Limb (tissue), 2 donors: Measurements from ENCODE around the gene SLC35F5.
A peak's percentile ranks its signal among the peaks of the same experiment; 100 is the strongest.
"Not testable (repeated sequence)": the region's sequence is repeated elsewhere in the genome, so short reads cannot be mapped to it uniquely, and the experiment has no call there.

Experiments used
- DNase-seq, 2 donors: peaks; one replicate each; pipeline ENCODE4 v3.0.0-alpha.2; 2016; ENCODE audit errors: extremely low spot score in 2 of 2

The SLC35F5 gene, protein sequence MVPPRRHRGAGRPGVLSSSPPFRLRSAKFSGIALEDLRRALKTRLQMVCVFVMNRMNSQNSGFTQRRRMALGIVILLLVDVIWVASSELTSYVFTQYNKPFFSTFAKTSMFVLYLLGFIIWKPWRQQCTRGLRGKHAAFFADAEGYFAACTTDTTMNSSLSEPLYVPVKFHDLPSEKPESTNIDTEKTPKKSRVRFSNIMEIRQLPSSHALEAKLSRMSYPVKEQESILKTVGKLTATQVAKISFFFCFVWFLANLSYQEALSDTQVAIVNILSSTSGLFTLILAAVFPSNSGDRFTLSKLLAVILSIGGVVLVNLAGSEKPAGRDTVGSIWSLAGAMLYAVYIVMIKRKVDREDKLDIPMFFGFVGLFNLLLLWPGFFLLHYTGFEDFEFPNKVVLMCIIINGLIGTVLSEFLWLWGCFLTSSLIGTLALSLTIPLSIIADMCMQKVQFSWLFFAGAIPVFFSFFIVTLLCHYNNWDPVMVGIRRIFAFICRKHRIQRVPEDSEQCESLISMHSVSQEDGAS

DNA sequence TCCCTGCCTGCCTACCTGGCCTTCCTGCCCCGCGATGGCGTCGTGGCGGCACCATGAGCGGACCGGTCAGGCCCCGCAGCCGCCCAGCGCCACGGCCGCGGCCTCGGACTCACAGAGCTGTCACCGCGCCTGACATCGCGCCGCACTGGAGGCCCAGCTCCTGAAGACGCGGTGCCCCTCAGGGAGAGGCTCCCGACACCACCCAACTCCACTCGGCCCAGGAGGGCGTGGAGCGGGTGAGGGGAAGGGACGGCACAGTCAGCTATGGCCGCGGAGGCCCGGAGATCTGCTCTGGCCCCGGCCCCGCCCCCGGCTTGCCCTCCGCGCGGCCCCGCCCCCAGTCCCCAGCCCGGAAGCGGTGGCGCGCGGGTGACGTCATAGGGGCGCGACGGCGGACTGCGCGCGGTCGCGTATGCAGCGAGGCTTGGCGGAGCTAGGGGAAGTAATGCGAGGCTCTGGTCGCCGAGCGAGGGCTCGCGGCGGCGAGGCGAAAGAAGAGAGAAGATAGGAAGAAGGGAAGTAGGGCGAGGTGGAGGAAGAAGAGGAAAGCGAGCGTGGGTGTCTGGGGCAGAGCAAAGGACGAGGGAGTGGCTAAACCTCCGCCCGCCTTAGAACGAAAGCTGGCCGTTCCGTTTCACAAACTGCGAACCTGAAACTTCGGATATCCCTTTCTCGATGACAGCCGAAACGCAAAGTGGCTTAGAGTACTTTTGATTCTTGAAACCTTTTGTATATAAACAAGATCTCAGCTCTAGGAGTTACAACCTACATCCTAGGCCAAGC, at the start of gene SLC35F5:
Gene SLC35F5, minus strand, starts transcription at position 288 of the 783 bp plus-strand sequence. Its CDS starts 233 bp downstream, at position 55.
- DNase-seq, result peak; percentile 93 to 97

DNA sequence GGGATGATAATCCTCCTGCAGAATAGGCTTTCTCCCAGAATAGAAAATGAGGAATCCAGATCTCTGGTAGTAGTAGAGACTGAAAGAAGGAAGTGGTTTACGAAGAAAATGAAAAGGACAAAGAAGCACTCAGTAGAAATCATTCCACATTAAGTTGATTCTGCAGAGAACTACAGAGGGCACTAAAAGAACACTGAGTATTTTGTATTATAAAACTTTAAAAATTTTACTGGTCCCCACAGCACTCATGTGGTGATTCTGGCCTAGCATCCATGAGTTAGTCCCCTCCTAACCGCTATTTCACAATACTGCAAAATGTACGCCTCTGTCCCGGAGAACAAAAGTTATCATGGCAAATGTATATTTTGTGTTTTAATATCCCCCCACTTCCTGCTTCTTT, 42.9 kb upstream of the SLC35F5 start:
- no peak for DNase-seq

DNA sequence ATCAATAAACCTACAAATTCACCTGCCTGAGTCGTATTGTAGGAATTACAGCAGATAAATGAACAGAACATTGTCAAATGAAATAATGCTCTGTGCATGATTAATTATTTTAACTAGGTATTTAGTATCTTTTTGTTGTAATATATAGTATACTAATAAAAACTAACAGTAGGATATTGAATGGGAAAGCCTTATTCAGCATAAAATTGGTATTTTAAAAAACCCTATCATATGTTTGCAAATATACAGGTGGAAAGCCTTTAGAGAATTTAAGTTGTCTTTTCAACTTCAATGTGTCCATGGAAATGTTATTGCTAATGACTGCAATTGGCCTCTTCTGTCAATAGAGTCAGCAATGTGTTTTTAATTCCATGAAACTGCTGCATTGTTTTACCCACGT, 40.8 kb upstream of the SLC35F5 start:
- no peak for DNase-seq

DNA sequence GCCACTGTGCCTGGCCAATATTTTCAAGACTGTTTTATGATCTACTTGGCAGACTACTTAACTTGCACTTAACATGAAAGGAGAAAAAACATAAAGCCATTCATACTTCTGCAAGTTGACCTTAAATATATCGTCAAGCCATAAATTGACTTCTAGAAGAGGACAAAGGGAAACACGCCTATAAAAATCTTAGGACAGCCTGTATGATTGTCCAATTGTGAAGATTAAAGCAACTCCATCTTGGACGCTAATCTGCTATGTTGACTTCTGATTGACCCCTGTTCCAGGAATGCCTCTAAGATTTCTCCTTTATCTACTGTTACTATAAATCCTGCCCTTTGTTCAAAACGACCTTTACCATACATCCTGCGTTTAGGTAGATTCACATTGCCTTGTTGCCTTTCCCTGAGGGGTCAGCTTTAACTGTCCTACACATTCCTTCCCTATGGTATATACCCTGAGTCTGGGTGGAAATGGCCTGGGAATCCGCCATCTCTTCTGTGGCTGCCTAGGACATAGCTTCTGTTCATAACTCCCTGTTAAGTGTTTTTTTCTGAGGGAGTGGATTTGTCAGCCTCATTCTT, 40.2 kb upstream of the SLC35F5 start:
- no peak for DNase-seq

DNA sequence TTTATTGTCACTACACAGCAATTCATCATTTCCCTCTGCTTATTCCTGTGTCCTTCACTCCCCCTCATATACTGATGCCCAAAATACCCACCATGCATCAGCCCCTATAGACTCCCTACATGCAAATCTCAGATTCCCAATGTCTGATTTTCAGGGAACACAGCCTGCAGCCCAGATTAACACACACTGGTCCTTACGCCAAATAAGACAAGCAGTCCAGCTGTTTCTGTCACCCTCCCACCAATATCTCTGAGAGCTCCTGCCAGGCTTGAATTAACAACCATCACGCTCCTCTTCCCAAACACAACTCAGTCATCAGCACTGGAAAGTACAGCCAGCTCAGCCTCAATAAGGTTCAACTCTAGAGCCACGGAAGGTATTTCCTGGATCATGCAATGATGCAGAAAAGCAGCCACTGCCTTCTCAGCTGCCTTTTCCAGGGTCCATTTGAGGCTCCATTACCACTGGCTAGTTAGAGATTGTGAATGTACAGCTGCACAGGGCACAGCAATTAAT, 39.0 kb upstream of the SLC35F5 start:
- DNase-seq, result no peak

DNA sequence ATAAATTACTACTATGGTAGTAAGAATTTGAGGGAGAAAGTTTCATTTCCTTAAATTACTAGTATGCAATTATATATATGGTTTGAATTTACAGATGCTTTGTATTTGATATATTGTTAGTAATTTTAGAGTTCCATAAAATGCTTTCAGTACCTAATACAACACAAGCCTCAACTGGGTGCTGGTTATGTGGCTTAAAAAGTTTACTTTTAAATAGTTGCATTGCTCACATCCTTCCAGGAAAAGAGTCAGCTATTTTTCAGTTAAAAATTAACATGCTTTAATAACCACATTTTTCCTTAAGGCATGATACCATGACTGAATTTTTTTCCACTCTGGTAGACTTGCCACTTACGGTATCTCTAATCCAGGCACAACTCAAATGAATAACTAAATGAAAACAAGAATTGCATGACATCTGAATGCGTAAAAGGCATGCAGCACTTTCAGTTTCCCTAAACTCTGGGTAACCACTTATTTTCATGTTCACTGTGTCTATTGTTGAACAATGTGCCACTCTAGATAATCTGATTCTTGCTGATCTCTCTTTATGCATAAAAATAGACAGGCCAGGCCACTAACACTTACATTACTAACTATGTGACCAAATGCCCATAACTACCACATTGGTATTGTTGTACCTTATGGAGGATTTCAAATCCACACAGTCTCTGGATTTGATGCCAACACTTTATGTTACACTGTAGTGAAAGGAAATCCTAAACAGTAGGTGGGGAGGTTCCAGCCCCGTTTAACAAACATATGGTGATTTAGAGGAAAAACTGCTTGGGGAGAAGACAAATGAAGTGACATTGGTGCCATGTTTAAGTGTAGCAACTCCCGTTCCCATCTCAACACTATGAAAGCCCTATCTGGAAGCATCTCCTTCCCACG, 35.5 kb upstream of the SLC35F5 start:
- no peak for DNase-seq

DNA sequence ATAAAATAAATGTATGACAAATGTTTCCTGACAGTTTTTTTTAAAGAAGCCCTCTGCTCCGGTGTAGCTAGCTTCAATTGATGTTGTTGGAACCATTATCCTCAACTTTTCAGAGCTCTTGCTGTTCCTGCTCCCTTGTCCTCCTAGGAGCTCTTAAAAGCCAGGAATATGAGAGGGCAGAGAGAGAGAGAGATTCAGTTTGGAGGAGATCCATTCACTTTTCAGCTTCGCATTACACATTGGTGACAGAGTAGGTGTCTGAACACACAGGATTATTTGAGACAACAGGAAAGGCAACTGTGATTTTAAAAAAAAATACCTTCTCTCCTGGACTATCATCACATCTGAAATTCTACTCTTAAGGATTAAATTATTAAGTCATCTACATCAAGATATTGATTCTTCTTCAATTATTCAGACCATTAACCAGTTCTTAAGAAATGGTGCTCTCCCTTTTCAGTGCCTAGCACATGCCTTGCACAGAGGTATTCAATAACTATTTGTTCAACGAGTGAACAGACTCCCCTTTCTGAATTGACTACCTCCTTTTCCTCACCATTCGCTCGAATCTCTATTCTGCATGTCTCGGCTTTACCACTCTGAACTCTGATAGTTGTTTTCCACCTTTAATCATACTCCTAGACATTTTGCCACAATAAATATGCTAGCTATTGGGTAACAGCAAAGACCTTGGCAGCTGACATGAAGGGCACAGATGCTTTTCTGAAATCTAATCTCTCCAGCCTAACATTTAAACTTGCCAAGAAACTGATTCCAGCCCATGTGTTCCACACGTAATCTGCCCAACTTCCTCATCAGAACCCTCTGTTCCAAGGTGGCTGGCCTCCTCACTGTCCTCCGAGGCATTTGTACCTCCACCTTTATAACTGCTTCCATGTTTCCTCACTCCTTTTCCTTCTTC, 28.6 kb upstream of the SLC35F5 start:
- DNase-seq, result no peak

DNA sequence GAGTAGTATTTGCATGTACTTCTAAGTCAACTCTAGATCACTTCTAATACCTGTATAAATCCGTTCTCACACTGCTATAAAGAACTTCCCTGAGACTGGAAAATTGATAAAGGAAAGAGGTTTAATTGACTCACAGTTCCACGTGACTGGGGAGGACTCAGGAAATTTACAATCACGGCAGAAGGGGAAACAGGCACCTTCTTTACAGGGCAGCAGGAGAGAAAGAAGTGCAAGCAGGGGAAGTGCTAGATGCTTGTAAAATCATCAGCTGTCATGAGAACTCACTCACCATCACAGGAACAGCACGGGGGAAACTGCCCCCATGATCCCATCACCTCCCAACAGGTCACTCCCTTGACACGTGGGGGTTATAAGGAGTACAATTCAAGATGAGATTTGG, 24.0 kb upstream of the SLC35F5 start:
- DNase-seq, result no peak

DNA sequence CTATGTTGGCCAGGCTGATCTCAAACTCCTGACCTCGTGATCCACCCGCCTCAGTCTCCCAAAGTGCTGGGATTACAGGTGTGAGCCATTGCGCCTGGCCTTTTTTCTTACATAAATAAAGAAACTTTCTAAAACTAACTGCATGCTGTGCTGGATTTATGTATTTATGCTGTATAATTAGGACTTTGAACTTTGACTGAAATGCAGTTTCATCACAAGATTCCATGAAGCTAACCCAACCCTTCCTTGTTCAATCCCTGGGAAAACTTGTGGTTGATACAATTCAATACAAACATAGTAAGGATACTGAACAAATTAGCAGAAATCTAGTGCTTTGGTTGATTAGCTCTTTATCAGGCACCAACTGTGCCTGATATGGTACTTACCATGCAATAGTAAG, 20.9 kb upstream of the SLC35F5 start:
- no peak for DNase-seq

DNA sequence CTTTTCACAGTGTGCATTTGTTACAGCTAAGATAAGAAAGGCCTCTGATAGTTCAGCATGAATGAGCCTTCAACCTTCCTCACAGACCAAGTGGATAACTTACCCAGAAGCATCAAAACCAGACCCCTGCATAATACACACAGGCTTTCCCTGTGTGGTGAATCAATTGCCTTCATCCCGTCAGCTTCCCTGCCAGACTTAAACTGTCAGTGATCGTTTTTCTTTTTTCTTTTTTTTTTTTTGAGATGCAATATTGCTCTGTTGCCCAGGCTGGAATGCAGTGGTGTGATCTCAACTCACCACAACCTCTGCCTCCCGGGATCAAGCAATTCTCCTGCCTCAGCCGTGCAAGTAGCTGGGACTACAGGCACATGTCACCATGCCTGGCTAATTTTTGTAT, 20.5 kb upstream of the SLC35F5 start:
- DNase-seq, result no peak

DNA sequence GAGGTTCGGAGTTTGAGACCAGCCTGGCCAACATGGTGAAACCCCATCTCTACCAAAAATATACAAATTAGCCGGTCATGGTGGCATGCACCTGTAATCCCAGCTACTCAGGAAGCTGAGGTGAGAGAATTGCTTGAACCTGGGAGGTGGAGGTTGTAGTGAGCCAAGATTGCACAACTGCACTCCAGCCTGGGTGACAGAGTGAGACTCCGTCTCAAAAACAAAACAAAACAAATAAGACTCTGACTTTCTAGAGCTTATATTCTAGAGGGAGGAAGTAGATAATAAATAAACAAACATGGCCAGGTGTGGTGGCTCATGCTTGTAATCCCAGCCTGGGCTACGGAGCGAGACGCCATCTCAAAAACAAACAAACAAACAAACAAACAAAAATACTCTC, 18.2 kb upstream of the SLC35F5 start:
- not testable (repeated sequence) for DNase-seq

DNA sequence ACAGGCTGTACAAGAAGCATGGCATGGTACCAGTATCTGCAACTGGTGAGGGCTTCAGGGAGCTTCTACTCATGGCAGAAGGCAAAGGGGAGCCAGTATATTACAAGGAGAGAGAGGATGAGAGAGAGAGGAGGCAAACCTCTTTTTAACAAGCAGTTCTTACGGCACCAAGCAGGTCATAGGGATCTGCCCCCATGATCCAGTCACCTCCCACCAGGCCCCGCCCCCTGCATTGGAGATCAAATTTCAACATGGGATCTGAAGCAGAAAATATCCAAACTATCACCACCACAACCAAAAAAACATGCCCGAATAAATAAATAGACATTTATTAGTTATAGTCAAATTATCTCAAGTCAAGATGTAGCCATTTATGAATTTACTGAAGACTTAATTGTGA, 14.5 kb upstream of the SLC35F5 start:
- no peak for DNase-seq

DNA sequence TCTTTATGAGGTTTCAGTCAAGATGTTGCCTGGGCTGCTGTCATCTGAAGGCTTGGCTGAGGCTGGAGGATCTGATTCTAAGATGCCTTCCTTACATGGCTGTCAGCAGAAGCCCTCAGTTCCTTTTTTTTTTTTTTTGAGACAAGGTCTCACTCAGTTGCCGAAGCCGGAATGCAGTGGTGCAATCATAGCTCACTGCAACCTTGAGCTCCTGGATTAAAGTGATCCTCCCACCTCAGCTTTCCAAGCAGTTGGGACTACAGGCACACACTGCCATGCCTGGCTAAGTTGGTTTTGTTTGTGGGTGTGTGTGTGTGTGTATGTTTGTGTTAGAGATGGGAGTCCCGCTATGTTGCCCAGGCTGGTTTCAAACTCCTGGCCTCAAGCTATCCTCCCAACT, 13.1 kb upstream of the SLC35F5 start:
- no peak for DNase-seq

DNA sequence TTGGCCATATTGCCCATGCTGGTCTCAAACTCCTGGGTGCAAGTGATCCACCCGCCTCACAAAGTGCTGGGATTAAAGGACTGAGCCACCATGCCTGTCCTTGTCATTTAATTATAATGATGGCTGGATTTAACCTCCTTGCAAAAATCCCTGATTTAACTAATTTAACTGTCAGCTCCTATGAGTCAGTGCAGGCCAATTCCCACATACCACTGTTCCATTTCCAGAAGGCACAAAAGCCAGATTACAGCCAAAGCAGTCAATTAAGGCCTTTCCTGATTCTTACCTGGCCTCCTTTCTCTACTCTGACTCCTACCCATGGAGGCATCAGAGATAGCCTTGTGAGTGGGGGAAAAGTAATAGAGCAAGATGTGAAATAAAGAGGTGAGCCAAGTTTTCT, 12.3 kb upstream of the SLC35F5 start:
- DNase-seq, result no peak

DNA sequence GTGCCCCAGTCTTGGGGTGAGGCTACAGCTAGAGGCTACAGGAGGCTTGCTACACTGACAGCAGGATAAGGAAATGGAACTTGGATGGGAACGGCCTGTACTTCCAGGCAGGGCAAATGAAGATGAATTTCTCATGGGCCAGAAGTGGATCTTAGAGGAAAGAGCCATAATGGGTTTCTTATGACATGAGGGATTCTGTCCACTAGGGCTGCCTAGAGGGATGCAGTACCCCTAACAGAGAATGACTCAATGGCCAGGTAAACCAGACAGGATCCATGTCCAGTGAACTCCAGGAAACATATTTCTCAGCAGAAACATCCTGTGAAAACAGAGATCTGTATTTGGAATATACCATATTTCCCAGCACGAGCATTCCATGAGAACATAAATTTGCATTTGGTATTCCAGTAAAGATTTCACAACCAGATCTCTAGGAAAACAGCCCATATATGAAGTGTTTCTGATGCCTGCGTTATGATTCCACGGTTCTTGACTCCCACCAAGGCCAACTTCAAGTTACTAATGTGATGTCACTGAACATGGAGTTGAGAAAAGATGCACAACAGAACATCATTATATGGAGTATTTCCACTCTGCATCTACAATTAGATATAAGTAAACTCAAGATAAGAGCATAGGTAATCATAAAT, 11.5 kb upstream of the SLC35F5 start:
- DNase-seq, result no peak

DNA sequence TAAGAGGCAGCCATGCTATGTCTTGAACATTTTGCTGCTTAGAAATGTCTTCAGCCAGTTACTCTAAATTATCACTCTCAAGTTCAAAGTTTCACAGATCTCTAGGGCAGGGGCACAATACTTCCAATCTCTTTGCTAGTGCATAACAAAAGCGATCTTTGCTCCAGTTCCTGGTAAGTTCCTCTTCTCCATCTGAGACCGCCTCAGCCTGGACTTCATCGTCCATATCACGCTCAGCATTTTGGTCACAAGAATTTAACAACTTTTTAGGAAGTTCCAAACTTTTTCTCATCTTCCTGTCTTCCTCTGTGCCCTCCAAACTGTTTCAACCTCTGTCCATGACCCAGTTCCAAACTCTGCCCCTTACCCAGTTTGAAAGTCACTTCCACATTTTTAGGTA, 8.8 kb upstream of the SLC35F5 start:
- no peak for DNase-seq

DNA sequence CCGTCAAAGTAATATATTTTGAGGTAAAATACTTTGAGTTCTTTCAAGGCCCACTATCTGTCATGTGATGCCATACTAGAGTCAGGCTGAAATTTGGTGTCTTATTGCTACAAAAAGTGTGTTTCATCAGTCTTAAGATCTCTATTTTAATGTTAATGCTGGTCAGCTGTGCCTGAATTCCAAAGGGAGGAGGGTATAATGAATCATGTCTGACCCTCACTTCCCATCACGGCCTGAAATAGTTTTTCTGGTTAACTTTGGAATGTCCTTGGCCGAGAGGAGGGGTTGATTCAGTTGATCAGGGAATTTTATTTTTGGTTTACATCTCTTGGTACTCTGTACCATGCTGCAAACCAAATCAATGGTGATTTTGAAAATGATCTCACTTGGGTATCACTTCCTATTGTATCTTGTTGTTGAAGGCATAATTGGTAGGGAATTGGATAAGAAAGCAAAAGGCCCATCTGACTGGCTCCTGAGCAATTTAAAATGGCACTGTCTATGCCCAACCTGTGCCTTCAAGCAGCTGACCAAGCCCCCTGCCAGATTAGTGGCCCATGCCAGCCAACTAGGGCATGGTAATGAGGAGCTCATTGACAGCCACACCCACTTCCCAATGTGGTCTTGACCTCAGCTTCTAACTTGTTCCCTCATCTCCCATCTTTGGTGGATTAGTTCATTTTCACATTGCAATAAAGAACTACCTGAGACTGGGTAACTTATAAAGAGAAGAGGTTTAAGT, 6.1 kb upstream of the SLC35F5 start:
- DNase-seq, result no peak

DNA sequence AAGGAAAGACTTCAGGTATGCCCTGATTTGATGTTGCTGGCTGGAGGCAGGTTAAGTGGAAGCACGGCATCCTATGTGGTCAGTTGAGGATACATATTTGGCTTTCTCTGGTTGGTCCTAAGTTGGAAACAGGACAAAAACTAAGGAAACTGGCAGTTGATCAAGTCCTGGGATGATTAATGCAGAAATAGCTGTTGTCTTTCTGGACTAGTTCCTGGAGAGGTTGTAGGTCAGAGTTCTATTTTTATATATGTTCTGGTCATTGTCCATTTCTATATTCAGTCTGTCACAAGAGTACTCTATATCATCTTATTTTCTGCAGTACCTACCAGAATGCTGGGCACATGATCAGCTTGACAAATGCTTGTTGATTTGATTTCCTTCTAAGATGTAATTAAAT, 4.0 kb upstream of the SLC35F5 start:
- no peak for DNase-seq
